Lower leg skin (tissue), 3 donors: ENCODE results near the gene LGALS3.

Source experiments
- POLR2A ChIP-seq, 2 donors: fragments of 450-650 bp; IDR thresholded peaks; one replicate each; pipeline ENCODE4 v1.6.1; 2016 to 2017; ENCODE audit warnings: antibody characterized with exemption in 2 of 2, mild to moderate bottlenecking in 1 of 2, moderate library complexity in 1 of 2
- TF ChIP-seq, protein P1 (sequence below), 3 donors: fragments of 450-650 bp; IDR thresholded peaks; one replicate each; pipeline ENCODE4 v1.5.1; 2016; ENCODE audit warnings: antibody characterized with exemption in 3 of 3, mild to moderate bottlenecking in 3 of 3, moderate library complexity in 2 of 3

DNA sequence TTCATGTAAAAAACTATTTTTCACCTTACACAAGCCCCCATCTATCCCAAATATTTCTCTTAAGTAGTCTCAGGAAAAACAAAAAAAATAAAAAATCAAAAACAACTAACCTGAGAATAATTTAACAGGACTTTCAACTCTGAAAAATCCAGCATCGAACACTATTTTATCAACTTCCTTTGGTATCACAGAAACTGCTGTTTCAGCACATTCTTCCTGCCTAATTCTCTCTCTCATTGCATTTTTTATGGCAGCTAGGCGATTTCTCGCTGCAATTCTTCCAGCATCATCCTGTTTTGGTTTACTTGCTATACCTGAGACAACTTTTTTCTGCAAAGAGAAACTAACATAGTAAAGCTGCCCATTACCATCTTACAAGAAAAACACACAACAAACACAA, 29.4 kb downstream of the LGALS3 start:
- no peak for TF ChIP-seq POLR2A (IDR thresholded peaks at IDR 0.05)
- TF ChIP-seq, protein P1, sequence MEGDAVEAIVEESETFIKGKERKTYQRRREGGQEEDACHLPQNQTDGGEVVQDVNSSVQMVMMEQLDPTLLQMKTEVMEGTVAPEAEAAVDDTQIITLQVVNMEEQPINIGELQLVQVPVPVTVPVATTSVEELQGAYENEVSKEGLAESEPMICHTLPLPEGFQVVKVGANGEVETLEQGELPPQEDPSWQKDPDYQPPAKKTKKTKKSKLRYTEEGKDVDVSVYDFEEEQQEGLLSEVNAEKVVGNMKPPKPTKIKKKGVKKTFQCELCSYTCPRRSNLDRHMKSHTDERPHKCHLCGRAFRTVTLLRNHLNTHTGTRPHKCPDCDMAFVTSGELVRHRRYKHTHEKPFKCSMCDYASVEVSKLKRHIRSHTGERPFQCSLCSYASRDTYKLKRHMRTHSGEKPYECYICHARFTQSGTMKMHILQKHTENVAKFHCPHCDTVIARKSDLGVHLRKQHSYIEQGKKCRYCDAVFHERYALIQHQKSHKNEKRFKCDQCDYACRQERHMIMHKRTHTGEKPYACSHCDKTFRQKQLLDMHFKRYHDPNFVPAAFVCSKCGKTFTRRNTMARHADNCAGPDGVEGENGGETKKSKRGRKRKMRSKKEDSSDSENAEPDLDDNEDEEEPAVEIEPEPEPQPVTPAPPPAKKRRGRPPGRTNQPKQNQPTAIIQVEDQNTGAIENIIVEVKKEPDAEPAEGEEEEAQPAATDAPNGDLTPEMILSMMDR (IDR thresholded peaks at IDR 0.05): no peak
